Activated CD4-positive, alpha-beta memory T cell treated with anti-CD3 and anti-CD28 coated beads for 36 hours (primary cell): ENCODE measurements around the gene OPN1MW3. TPM values are rescaled to one million over a fixed set of nuclear protein-coding genes. Genes with fewer than 3 reads are reported as not detected.

Experiments used
- CTCF ChIA-PET: fragments of 350-600 bp; sonication (Branson Sonifier 250); formaldehyde crosslinking; loops from one replicate; lab custom pipeline; 2021; ENCODE audit warnings: antibody characterized with exemption, inconsistent platforms; lab: Charles Lee
- POLR2A ChIA-PET: fragments of 350-600 bp; sonication (Branson Sonifier 250); formaldehyde crosslinking; loops from one replicate; lab custom pipeline; 2021; ENCODE audit warnings: antibody characterized with exemption; lab: Charles Lee
- DNase-seq: peaks from one replicate; pipeline ENCODE4 v3.0.0-alpha.2; 2020
- H3K27ac Mint-ChIP-seq: one replicate; pipeline ENCODE4 v1.8.0; 2021; ENCODE audit warnings: mixed read lengths
- H3K27me3 Mint-ChIP-seq: one replicate; pipeline ENCODE4 v1.8.0; 2021; ENCODE audit warnings: mixed read lengths
- H3K36me3 Mint-ChIP-seq: one replicate; pipeline ENCODE4 v1.8.0; 2021; ENCODE audit warnings: mixed read lengths
- H3K4me1 Mint-ChIP-seq: one replicate; pipeline ENCODE4 v1.8.0; 2021; ENCODE audit warnings: low read depth, mixed read lengths
- H3K4me3 Mint-ChIP-seq: one replicate; pipeline ENCODE4 v1.8.0; 2021; ENCODE audit warnings: mild to moderate bottlenecking, mixed read lengths
- H3K9me3 Mint-ChIP-seq: one replicate; pipeline ENCODE4 v1.8.0; 2021; ENCODE audit warnings: mixed read lengths
- intact Hi-C: fragments of 100-400 bp; cut with micrococcal nuclease; formaldehyde crosslinking; loops from one replicate; pipeline ENCODE4 v1.15.1; 2023
- total RNA-seq, 2 experiments: library from RNA; stranded (reverse); gene quantifications; one replicate each; pipeline ENCODE4 v1.2.3, GENCODE V29; 2021

OPN1MW3 gene
- total RNA-seq, 2 experiments from 2014 or later: not detected

DNA sequence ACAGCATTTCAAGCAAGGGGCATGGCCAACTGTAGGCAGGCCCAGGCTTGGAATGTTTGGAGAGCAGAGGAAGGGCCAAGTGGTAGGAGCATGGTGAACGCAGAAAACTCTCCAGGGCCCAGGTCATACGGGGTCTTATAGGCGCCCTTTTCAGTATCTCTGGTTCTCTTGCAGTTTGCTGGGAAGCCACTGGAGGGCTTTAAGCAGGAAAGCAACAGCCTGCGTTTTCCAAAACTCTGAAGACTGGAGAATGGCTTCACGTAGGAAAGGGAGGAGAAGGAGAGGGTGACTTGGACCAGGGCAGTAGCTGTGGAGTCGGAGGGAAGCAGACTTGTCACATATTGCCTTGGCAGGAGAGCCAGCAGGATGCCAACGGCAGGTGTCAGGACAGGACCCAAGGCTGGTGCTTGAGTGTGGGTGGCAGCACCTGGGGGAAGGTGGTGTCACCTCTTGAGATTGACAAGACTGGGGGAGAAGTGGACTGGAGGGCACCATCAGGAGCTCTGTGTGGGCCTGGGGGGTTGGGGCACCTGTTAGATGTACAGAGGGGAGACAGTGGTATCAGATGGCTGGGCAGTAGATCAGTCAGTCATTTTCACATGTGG is 60.1 kb downstream of the OPN1MW3 start:
- no peak for DNase-seq
- CTCF ChIA-PET: interaction anchor here (1.0 to 2.8 kb wide), 3 partner anchors 8 to 10 kb away, joined by 4 to 13 read pairs (median 5); no protein-coding TSS in a partner anchor
- Mint-ChIP-seq H3K27me3 (no peaks in the 10 kb centered on the region), H3K27ac (no peak overlapping the region), H3K36me3 (no peaks in the 10 kb centered on the region), H3K4me3 (no peak overlapping the region), H3K9me3 (no peaks in the 10 kb centered on the region), H3K4me1 (peaks cover 52% of the 10 kb centered on the region)
- intact Hi-C loops: no loop called here
- POLR2A ChIA-PET: no interaction called here

DNA sequence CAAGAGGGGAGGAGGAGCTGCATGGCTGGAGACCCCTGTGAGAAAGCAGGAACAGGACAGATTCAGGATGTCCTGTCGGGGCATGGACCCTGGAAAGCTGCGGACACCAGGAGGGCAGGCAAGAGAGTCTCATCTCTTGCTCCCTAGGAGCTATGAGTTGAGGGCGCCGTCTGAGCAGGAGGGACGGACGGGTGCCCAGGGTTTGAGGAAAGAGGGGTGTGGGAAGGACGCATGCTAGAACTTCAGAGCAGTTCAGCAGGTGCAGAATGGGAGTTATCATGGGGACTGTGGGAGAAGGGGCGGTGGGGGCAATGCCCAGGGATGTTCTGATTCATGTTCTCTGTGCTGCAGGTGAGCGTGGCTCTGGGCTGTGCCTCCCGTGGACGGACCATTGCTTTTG is 63.0 kb downstream of the OPN1MW3 start:
- no peaks in the 10 kb centered on the region for H3K27me3 Mint-ChIP-seq
- peaks cover 27% of the 10 kb centered on the region for H3K4me1 Mint-ChIP-seq
- no peak overlapping the region for H3K4me3 Mint-ChIP-seq
- ChIA-PET CTCF (interaction anchor here (0.9 kb wide), 1 partner anchor 12 kb away, joined by 3 read pairs; no protein-coding TSS in a partner anchor), POLR2A (no interaction called here)
- H3K36me3 Mint-ChIP-seq: no peaks in the 10 kb centered on the region
- no peak for DNase-seq
- no peak overlapping the region for H3K27ac Mint-ChIP-seq
- intact Hi-C loops: no loop called here
- no peaks in the 10 kb centered on the region for H3K9me3 Mint-ChIP-seq

Other genes starting within 250 kb of the OPN1MW3 start
- 100 to 1,000 TPM in 1 of 2 experiments, 10 to 100 TPM in 1; 99.6 to 106 TPM for gene IRAK1, start 237.7 kb upstream of the OPN1MW3 start, total RNA-seq
- gene MECP2, start 159.9 kb upstream of the OPN1MW3 start, total RNA-seq: 10 to 100 TPM; 50.8 to 51.0 TPM
- not detected for gene OPN1LW, start 113.3 kb upstream of the OPN1MW3 start, total RNA-seq
- not detected for gene OPN1MW, start 75.0 kb upstream of the OPN1MW3 start, total RNA-seq
- not detected for gene OPN1MW2, start 37.8 kb upstream of the OPN1MW3 start, total RNA-seq
- gene TEX28, start 37.5 kb downstream of the OPN1MW3 start, total RNA-seq: not detected
- under 1 TPM; 0.15 to 0.21 TPM for gene TKTL1, start 38.2 kb downstream of the OPN1MW3 start, total RNA-seq
- 1,000 to 10,000 TPM; 1,023 to 1,032 TPM for gene FLNA, start 117.1 kb downstream of the OPN1MW3 start, total RNA-seq
- gene EMD, start 121.7 kb downstream of the OPN1MW3 start, total RNA-seq: 10 to 100 TPM; 75.8 to 79.1 TPM
- 1,000 to 10,000 TPM; 3,597 to 3,654 TPM for gene RPL10, start 140.8 kb downstream of the OPN1MW3 start, total RNA-seq
- gene DNASE1L1, start 151.7 kb downstream of the OPN1MW3 start, total RNA-seq: 10 to 100 TPM; 12.5 to 13.3 TPM
- 10 to 100 TPM; 58.6 to 66.4 TPM for gene TAFAZZIN, start 154.0 kb downstream of the OPN1MW3 start, total RNA-seq
- 10 to 100 TPM; 30.8 to 31.6 TPM for gene ATP6AP1, start 171.1 kb downstream of the OPN1MW3 start, total RNA-seq
- gene GDI1, start 179.6 kb downstream of the OPN1MW3 start, total RNA-seq: 100 to 1,000 TPM; 119 to 121 TPM
- 10 to 100 TPM; 61.1 to 61.9 TPM for gene FAM50A, start 186.6 kb downstream of the OPN1MW3 start, total RNA-seq
- 10 to 100 TPM; 33.7 to 35.2 TPM for gene PLXNA3, start 200.7 kb downstream of the OPN1MW3 start, total RNA-seq
- gene LAGE3, start 221.7 kb downstream of the OPN1MW3 start, total RNA-seq: 10 to 100 TPM; 45.5 to 47.7 TPM
- gene UBL4A, start 229.0 kb downstream of the OPN1MW3 start, total RNA-seq: 10 to 100 TPM; 49.5 to 53.3 TPM
- 10 to 100 TPM; 14.4 to 16.1 TPM for gene SLC10A3, start 233.0 kb downstream of the OPN1MW3 start, total RNA-seq